HG03103 (cell line): ENCODE data around the gene TTC29.

ENCODE experiments used
- ATAC-seq: cut with Tn5 transposase; IDR thresholded peaks from one replicate; pipeline ENCODE4 v1.9.1; 2021; ENCODE audit warnings: low read depth; ENCODE audit not compliant: unreplicated experiment

Gene TTC29

GRCh38 chr4:146945556-146946374, at the start of gene TTC29:
TSS of gene TTC29 (minus strand) at chr4:146945864. CDS start at chr4:146939895, 5,969 bp downstream.
- peak; percentile 100 for ATAC-seq

GRCh38 chr4:146981651-146982050, 36.0 kb upstream of the TTC29 start:
- ATAC-seq = no peak

- no peak for ATAC-seq
Measured at GRCh38 chr4:146978641-146979040, 33.0 kb upstream of the TTC29 start.

- ATAC-seq = no peak
Measured at GRCh38 chr4:146976145-146976544, 30.5 kb upstream of the TTC29 start.

GRCh38 chr4:146975527-146975926, 29.9 kb upstream of the TTC29 start:
- no peak for ATAC-seq

- no peak for ATAC-seq
Measured at GRCh38 chr4:146975036-146975435, 29.4 kb upstream of the TTC29 start.

GRCh38 chr4:146972036-146972435, 26.4 kb upstream of the TTC29 start:
- no peak for ATAC-seq

- ATAC-seq = no peak
Measured at GRCh38 chr4:146969126-146969525, 23.5 kb upstream of the TTC29 start.

GRCh38 chr4:146960634-146961033, 15.0 kb upstream of the TTC29 start:
- no peak for ATAC-seq

- no peak for ATAC-seq
Measured at GRCh38 chr4:146959692-146960091, 14.0 kb upstream of the TTC29 start.

GRCh38 chr4:146957237-146957636, 11.6 kb upstream of the TTC29 start:
- no peak for ATAC-seq

GRCh38 chr4:146952896-146953295, 7.2 kb upstream of the TTC29 start:
- no peak for ATAC-seq

GRCh38 chr4:146949559-146949958, 3.9 kb upstream of the TTC29 start:
- ATAC-seq = no peak

GRCh38 chr4:146943691-146944375, 1.8 kb downstream of the TTC29 start:
- no peak for ATAC-seq

- ATAC-seq = no peak
Measured at GRCh38 chr4:146932116-146932515, 13.5 kb downstream of the TTC29 start.

GRCh38 chr4:146930673-146931072, 15.0 kb downstream of the TTC29 start:
- no peak for ATAC-seq

- no peak for ATAC-seq
Measured at GRCh38 chr4:146927695-146928094, 18.0 kb downstream of the TTC29 start.

- peak; percentile 65 for ATAC-seq
Measured at GRCh38 chr4:146916479-146917076, 29.1 kb downstream of the TTC29 start.

GRCh38 chr4:146915132-146915531, 30.5 kb downstream of the TTC29 start:
- no peak for ATAC-seq

GRCh38 chr4:146900295-146900694, 45.4 kb downstream of the TTC29 start:
- no peak for ATAC-seq

- ATAC-seq = no peak
Measured at GRCh38 chr4:146890301-146890700, 55.4 kb downstream of the TTC29 start.

GRCh38 chr4:146883070-146883469, 62.6 kb downstream of the TTC29 start:
- ATAC-seq = no peak
